GM19025 (cell line): ENCODE results near the gene PGAM5.
A peak's percentile ranks its signal among the peaks of the same experiment; 100 is the strongest.

ENCODE experiments used
- ATAC-seq: cut with Tn5 transposase; IDR thresholded peaks from one replicate; pipeline ENCODE4 v1.9.1; 2021; ENCODE audit warnings: mild to moderate bottlenecking, low read depth, moderate library complexity; ENCODE audit not compliant: unreplicated experiment

Gene PGAM5

DNA sequence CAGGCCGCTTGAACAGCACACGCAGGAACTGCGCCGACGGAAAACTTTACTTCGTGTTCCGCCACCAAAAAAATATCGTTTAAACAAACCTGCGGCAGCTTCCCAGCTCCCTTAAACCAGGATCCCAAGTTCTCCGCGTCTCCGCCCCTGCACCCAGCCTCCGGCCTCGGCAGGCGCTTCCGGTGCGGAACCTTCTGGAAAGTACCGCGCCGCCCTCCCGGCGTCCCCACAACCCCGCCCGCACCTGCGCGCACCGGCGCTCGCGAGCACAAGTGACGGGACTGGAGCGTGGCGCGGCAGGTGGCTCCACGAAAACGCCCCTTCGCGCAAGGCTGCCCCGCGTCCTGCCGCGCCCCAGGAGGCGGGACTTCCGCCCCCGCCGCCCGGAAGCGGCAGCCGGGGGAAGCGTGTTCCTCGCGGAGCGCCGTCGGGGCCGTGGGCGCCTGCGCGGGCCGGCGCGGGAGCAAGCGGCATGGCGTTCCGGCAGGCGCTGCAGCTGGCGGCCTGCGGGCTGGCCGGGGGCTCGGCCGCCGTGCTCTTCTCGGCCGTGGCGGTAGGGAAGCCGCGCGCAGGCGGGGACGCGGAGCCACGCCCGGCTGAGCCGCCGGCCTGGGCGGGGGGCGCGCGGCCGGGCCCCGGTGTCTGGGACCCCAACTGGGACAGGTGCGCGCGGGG, at the start of gene PGAM5:
Gene PGAM5, plus strand, starts transcription at position 438 of the 675 bp plus-strand sequence. Its CDS starts 35 bp downstream, at position 473.
- ATAC-seq = peak; percentile 92

DNA sequence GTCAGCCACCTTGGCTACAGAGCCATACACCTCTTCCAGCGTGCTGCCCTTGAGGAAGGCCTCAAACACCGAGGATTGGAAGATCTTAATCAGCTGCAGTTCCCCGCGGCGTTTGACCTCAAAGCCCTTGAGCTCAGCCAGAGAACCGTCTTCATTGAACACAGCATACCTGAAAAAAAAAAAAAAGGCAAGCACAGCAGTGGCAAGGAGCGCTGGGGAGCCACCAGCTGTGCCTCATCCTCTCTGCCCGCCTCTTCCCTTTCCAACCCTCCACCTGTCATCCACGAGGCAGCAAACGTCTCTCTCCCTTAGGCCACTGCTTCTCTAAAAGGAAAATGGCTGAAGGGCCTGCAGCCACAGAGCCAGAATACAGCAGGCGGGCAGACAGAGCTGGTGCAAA, 49.6 kb upstream of the PGAM5 start:
- ATAC-seq = no peak

DNA sequence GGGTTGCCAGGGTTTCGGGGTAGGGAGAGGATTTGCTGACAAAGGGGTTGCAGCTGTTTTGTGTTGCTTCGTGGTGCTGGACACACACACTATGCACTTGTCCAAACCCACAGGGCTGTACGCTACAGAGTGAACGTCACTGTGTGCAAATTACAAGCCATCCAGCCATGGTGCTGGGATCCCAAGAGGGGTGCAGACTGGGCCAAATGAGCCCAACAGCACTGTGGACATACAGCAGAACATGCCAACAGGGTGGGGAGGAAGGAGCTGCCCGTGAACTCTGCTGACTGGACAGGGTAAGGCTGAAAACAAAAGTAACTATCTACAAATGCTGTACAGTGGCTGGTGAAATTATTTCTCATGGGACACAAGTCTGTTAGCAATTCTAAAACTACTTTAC, 48.7 kb upstream of the PGAM5 start:
- ATAC-seq = no peak

DNA sequence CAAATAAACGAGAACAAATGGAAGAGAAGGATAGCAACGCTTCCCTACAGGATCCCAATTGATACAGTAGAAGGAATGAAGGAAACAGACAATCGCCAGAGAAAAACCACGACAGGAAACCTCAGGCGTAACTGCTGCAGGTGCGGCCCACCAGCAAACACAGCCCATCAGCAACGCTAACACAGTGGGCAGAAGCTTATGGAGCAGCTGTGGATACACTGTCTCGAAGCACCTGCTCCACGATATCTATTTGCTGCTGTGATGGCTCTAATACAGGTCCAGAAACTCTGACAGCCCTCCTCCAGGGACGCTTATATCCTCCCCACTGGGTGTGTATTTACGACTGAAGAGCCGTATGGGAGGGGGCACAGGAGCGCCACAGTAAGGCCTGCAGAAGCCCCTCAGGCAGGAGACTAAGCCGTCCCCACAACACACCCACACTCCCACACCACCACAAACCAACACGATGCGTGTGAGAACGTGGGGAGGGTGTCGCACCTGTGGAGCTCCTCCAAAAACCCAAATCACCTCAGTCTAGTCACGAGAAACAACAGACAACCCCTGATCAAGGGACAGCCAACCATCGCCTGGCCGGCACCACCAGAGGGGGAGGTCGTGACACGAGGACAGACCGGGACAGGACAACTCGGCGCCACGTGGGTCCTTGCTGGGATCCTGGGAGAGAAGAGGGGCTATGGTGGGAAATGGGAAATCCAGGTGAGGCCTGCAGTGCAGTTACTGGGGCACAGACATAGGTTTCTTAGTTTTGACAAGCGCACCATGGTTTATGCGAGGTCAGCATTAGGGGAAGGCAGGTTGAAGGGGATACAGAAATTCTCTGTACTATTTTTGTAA, 47.5 kb upstream of the PGAM5 start:
- no peak for ATAC-seq

DNA sequence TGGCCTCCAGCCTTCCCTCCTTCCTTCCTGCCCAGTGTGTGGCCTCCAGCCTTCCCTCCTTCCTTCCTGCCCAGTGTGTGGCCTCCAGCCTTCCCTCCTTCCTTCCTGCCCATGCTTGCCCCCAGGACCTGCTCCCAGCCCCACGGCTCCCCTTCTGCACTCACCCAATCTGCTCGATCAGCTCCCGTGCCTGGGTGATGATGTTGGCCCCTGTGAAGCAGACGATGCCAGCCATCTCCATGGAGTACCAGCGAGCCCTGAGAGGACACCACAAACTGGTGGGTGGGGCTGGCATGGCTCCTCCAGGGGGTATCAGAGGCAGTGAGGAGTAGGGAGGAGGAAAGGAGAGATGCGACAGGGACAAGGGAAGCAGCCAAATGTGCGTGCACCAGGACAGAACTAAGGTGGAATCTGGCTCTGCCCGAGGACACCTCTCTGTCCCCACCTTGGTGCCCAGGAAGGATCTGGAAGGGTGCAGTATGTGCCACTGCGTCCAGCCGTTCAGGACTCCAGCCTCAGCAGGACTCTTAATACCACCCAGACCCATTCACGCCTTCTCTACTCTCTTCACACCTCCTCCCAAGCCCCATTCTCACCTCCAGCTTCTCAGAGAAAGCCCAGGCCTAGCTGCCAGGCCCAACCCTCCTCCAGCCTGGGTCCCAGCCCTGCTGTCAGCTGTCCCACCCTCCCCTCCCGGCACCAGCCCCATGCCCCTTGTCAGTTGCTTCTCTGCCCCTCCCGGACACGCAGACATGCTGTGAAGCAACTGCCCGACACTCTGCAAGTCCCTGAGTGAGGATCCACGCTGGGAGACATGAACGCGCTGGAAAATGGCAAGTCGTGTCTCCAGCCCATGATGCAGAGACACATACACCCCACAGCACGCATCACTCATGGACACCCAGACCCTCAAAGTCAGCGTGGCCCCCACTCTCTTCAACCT, 46.2 kb upstream of the PGAM5 start:
- ATAC-seq = no peak

DNA sequence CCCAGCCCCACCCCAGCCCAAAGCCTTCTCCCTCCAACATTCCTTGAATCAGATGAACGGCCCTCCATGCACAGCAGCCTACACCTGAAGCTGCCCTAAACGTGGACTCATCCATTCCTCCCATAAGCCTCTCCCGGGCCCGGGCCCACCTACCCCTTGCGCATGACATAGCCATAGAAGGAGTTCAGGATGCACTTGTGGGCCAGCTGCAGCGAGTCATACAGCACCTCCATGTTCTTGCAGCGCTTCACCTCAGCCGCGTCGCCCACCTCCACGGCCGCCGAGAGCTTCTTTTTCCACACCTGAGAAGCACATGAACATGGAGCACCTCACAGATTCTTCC, 45.5 kb upstream of the PGAM5 start:
- no peak for ATAC-seq

- no peak for ATAC-seq
These were observed 44.8 kb upstream of the PGAM5 start for GRCh38 chr12:132665794-132666193.

GRCh38 chr12:132668191-132669088, 42.2 kb upstream of the PGAM5 start:
- no peak for ATAC-seq

- no peak for ATAC-seq
These were observed 41.3 kb upstream of the PGAM5 start for GRCh38 chr12:132669166-132669879.

GRCh38 chr12:132672116-132672515, 38.5 kb upstream of the PGAM5 start:
- ATAC-seq = no peak

DNA sequence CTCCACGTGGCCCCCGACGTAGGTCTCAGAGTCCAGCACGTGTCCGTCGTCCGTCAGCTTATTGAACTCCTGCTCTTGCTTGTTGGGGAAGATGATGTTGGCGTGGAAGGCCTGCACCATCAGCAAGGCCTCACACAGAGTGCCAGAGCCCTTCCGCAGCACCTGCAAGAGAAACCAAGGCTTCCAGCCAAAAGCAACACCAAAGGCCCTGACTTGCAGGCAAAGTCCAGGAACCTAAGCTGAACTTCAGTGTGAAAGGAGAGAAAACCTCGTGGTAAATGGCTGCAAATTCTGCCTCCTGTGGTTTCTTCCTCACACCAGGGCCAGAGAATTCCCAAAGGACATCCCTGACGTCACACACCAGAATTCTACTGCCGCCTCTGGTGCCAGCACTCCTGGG, 38.0 kb upstream of the PGAM5 start:
- no peak for ATAC-seq

GRCh38 chr12:132673288-132674179, 37.1 kb upstream of the PGAM5 start:
- no peak for ATAC-seq

DNA sequence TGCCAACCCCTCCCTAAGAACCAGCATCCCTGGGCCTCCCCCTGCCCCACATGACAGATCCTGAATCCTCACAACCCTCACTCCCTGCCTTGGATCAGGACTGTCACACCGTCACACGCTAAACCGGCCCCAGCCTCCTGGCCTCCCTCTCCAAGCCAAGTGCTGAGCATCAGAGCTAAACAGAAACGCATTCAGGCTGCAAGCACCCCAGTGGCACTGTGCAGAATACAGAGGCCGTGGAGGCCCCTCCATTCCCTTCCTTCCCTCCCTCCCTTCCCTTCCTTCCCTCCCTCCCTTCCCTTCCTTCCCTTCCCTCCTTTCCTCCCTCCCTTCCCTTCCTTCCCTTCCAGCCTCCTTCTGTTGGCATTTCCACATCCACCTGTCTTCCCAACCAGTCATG, 36.1 kb upstream of the PGAM5 start:
- no peak for ATAC-seq

DNA sequence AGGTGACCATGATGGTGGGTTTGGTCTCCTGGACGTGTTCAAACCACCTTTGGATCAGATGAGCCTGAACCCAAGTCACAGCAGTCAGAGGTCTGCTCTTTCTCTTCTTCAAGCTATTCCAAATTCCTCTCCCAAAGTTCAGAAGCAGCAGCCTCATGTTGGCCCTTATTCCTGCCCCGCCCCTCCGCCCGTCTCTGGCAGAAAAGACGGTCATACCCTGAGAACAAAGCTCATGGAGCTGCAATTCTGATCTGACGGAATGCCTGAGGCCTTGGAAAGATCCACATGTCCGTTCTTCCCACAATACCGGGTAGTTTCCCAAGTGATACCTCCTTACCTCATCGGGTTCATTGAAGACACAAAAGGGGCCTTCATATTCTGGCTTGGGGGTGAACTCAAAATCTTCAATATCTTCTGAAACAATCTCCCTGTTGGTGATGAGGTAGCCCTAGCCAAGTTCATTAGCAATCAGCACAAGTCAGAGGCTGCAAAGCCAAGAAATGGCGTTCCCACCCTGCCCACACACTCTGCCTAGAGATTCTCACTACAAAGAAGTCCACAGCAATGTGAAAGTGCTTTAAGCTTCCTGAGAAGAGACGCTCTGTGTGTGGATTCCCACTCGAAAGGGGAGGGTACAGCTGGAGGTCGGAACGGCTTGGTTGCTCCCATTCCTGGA, 34.7 kb upstream of the PGAM5 start:
- no peak for ATAC-seq

DNA sequence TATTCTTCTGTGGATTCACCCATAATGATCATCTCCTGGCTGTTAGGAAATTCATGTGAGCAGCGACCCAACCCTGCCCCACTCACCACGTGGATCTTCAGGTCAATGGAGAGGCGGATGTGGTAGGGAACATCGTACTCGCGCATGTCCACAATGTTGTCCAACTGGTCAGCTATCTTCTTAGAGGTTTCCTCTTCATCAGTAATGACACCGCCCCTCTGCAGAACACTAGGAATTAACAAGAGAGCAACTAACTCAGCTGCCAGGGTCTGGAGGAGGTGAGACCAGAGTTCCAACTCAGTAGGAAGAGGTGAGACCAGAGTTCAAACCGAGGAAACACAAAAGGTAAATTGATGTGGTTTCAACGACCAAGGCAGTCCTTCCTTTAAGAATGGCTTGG, 33.1 kb upstream of the PGAM5 start:
- no peak for ATAC-seq

DNA sequence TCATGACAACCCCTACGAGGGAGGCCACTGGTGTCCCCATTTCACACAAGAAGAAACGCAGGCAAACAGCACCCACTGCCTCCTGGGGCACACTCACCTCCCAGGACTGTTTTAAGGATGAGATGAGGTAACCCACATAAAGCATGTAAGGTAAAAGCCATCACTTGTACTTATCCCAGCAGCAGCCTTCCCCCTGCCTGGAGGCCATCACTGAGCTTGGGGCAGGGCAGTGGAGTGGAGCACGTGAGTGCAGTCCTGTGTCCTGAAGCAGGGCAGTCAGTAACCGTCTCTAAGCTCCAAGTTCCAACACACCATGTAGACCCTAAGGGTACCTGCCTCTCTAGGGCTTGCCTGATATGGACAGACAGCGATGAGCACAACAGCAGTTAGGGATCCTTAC, 25.2 kb upstream of the PGAM5 start:
- ATAC-seq = no peak

DNA sequence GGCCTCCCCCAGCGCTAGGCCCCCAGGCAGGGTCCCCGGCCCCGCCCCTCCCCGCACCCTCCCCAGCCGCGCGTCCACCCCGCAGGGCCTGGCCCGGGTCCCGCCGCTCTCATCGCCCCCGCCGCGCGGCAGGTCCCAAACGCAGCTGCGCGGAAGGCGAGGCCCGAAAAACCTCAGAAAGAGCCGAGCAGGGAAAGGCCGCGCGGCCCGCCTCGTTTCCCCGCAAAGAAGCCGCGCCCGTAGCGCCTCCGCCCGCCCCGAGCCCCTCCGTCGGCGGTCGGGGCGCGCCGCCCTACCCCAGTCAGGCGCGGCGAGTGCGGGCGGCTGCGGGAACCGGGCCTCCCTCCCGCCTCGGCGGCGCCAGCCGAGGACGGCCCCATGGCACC, 23.8 kb upstream of the PGAM5 start:
- ATAC-seq = peak; percentile 10
